CD14-positive monocyte (primary cell): ENCODE results near the gene MOXD1. TPM values are rescaled to one million over a fixed set of nuclear protein-coding genes. Genes with fewer than 3 reads are reported as not detected.

Experiments
- DNase-seq, 3 donors: peaks; one replicate each; pipeline ENCODE4 v3.0.0-alpha.2; 2011 to 2022
- H2AFZ ChIP-seq: 2 replicates; pipeline ENCODE4 v1.6.0; 2012; ENCODE audit warnings: mild to moderate bottlenecking, low read depth, low read length, inconsistent platforms; ENCODE audit not compliant: insufficient read depth, poor library complexity, severe bottlenecking
- H3K27ac ChIP-seq, 2 donors: 1 replicate in 1 of 2; 2 replicates in 1 of 2; pipeline ENCODE4 v1.5.1; 2012 to 2013; ENCODE audit warnings: low read length in 2 of 2, control low read depth in 1 of 2, inconsistent platforms in 1 of 2, low read depth in 1 of 2, mild to moderate bottlenecking in 1 of 2
- H3K27me3 ChIP-seq, 2 donors: one replicate each; pipeline versions ENCODE4 v1.6.0 to v1.6.1; 2011 to 2013; ENCODE audit warnings: low read length in 2 of 2; ENCODE audit not compliant: control insufficient read depth in 2 of 2, insufficient read depth in 2 of 2
- H3K36me3 ChIP-seq, 2 donors: replicated peaks in 1 of 2; 1 replicate in 1 of 2; 2 replicates in 1 of 2; pipeline versions ENCODE4 v1.5.1 to v1.6.1; 2012 to 2013; ENCODE audit warnings: low read length in 2 of 2, control low read depth in 1 of 2, inconsistent platforms in 1 of 2, mild to moderate bottlenecking in 1 of 2; ENCODE audit not compliant: insufficient read depth in 2 of 2, control insufficient read depth in 1 of 2
- H3K4me1 ChIP-seq, 2 donors: 1 replicate in 1 of 2; 2 replicates in 1 of 2; pipeline versions ENCODE4 v1.5.1 to v1.6.1; 2012 to 2013; ENCODE audit warnings: low read length in 2 of 2, control low read depth in 1 of 2, inconsistent platforms in 1 of 2, mild to moderate bottlenecking in 1 of 2, moderate library complexity in 1 of 2; ENCODE audit not compliant: insufficient read depth in 2 of 2, control insufficient read depth in 1 of 2
- H3K4me2 ChIP-seq: replicated peaks from 2 replicates; pipeline ENCODE3; 2012; ENCODE audit warnings: low read length, moderate library complexity, mild to moderate bottlenecking; ENCODE audit not compliant: poor library complexity, severe bottlenecking; ENCODE audit errors: extremely low read depth
- H3K4me3 ChIP-seq, 3 experiments: fragments of 200-600 bp in 1 of 3; sonication (generic) in 1 of 3; replicated peaks in 1 of 3; 1 replicate in 2 of 3; 2 replicates in 1 of 3; pipeline ENCODE4 v1.5.1; 2011 to 2013; ENCODE audit warnings: low read length in 3 of 3, mild to moderate bottlenecking in 3 of 3, control low read depth in 2 of 3, low read depth in 2 of 3, inconsistent platforms in 1 of 3, moderate library complexity in 1 of 3
- H3K79me2 ChIP-seq: 2 replicates; pipeline ENCODE4 v1.6.0; 2012; ENCODE audit warnings: mild to moderate bottlenecking, control low read depth, inconsistent platforms, low read length, moderate library complexity; ENCODE audit not compliant: insufficient read depth
- H3K9ac ChIP-seq: 2 replicates; pipeline ENCODE4 v1.6.0; 2017; ENCODE audit warnings: low read length, mild to moderate bottlenecking; ENCODE audit not compliant: insufficient read depth, poor library complexity, severe bottlenecking
- H3K9me3 ChIP-seq, 2 donors: replicated peaks in 1 of 2; 1 replicate in 1 of 2; 2 replicates in 1 of 2; pipeline versions ENCODE4 v1.5.1 to v1.6.1; 2012 to 2013; ENCODE audit warnings: low read length in 2 of 2, control low read depth in 1 of 2; ENCODE audit not compliant: control insufficient read depth in 1 of 2, insufficient read depth in 1 of 2
- H4K20me1 ChIP-seq: 2 replicates; pipeline ENCODE4 v1.6.0; 2012; ENCODE audit warnings: mild to moderate bottlenecking, low read length, control low read depth, moderate library complexity; ENCODE audit not compliant: insufficient read depth
- H3K27ac Mint-ChIP-seq, 7 donors: one replicate each; pipeline ENCODE4 v1.8.0; 2020; ENCODE audit warnings: mild to moderate bottlenecking in 7 of 7, mixed read lengths in 7 of 7, moderate library complexity in 6 of 7, inconsistent platforms in 2 of 7
- H3K27me3 Mint-ChIP-seq, 3 donors: one replicate each; pipeline ENCODE4 v1.8.0; 2021 to 2022; ENCODE audit warnings: low read depth in 3 of 3, mild to moderate bottlenecking in 3 of 3, mixed read lengths in 3 of 3, moderate library complexity in 3 of 3, inconsistent platforms in 1 of 3
- H3K36me3 Mint-ChIP-seq, 2 donors: one replicate each; pipeline ENCODE4 v1.8.0; 2020; ENCODE audit warnings: mixed read lengths in 2 of 2, inconsistent platforms in 1 of 2, mild to moderate bottlenecking in 1 of 2
- H3K4me1 Mint-ChIP-seq: one replicate; pipeline ENCODE4 v1.8.0; 2020; ENCODE audit warnings: mild to moderate bottlenecking, mixed read lengths
- H3K4me3 Mint-ChIP-seq, 2 donors: one replicate each; pipeline ENCODE4 v1.8.0; 2020; ENCODE audit warnings: mild to moderate bottlenecking in 2 of 2, mixed read lengths in 2 of 2, moderate library complexity in 1 of 2
- H3K9me3 Mint-ChIP-seq, 7 donors: one replicate each; pipeline ENCODE4 v1.8.0; 2020 to 2022; ENCODE audit warnings: mixed read lengths in 7 of 7, mild to moderate bottlenecking in 6 of 7, moderate library complexity in 6 of 7, inconsistent platforms in 2 of 7
- CTCF ChIP-seq: fragments of 200-600 bp; IDR thresholded peaks from one replicate; pipeline ENCODE4 v1.8.0; 2022; ENCODE audit warnings: antibody characterized with exemption, mild to moderate bottlenecking
- WGBS: methylation state at CpG from one replicate; pipeline ENCODE4 v1.1.5; 2013; ENCODE audit warnings: missing lambda C conversion rate; ENCODE audit not compliant: insufficient coverage; 5-methylcytosine and 5-hydroxymethylcytosine counted together
- intact Hi-C, 2 donors: fragments of 100-400 bp; cut with micrococcal nuclease; formaldehyde crosslinking; loops; one replicate each; pipeline versions ENCODE4 v1.15.0 to v1.15.1; 2023
- polyA plus RNA-seq, 3 donors: library from polyadenylated mRNA; depleted of rRNA in 1 of 3; unstranded in 2 of 3; stranded (reverse) in 1 of 3; fragments of 300-500 nt in 2 of 3; fragments of >200 nt in 1 of 3; fragmentation: Illumina TruSeq in 2 of 3; gene quantifications; 1 replicate in 2 of 3; 2 replicates in 1 of 3; pipeline ENCODE4 v1.2.3, GENCODE V29; 2012 to 2021

Gene MOXD1
- polyA plus RNA-seq, 3 donors: not detected

- H3K27ac Mint-ChIP-seq: no peak overlapping the region
- H3K9me3 Mint-ChIP-seq: peaks cover 12 to 24% (median 18%) of the 10 kb centered on the region in 7 donors
- Histone ChIP-seq H3K9me3 (peaks cover 0 to 8% of the 10 kb centered on the region in 2 donors), H3K27me3 (peaks cover 12 to 29% of the 10 kb centered on the region in 2 donors), H3K79me2 (no peaks in the 10 kb centered on the region), H3K4me1 (no peaks in the 10 kb centered on the region), H3K36me3 (no peaks in the 10 kb centered on the region), H2AFZ (no peak overlapping the region), H3K9ac (no peak overlapping the region), H3K4me2 (no peak overlapping the region), H4K20me1 (no peaks in the 10 kb centered on the region), H3K4me3 (no peak overlapping the region), H3K27ac (no peak overlapping the region)
- no peaks in the 10 kb centered on the region for H3K36me3 Mint-ChIP-seq
- intact Hi-C loops: no loop called here
- peaks cover 17 to 43% (median 26%) of the 10 kb centered on the region in 3 donors for H3K27me3 Mint-ChIP-seq
- no peaks in the 10 kb centered on the region for H3K4me1 Mint-ChIP-seq
- H3K4me3 Mint-ChIP-seq: no peak overlapping the region
- no CpG with 5 or more reads among the region's 2 CpGs for WGBS
- TF ChIP-seq CTCF: no peak
- DNase-seq: no peak
Measured at GRCh38 chr6:132395015-132395597, 6.2 kb downstream of the MOXD1 start.

DNA sequence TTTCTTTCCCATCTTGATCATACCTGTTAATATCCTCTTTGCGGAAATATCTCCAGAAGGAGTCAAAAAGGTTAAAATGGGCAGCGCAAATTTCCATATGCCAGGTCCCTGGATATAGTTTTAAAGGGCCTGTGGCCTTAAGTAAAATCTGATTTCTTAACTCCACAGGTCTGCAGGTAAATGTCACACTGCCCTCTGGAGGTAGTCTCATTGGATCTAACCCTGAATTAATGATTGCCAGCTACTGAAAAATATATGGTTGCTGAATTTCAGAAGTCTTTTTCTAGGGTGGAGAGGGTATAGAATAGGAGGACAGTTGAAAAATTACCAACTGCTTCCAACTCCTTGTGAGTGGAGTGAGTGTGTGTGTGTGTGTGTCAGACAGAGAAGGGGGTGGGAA, 8.5 kb downstream of the MOXD1 start:
- H3K9me3 Mint-ChIP-seq: peaks cover 12 to 24% (median 18%) of the 10 kb centered on the region in 7 donors
- no peaks in the 10 kb centered on the region for H3K4me1 Mint-ChIP-seq
- H3K9ac ChIP-seq: no peak overlapping the region
- H4K20me1 ChIP-seq: no peaks in the 10 kb centered on the region
- peaks cover 0 to 7% of the 10 kb centered on the region in 2 donors for H3K27me3 ChIP-seq
- H3K4me3 Mint-ChIP-seq: no peak overlapping the region
- H3K79me2 ChIP-seq: no peaks in the 10 kb centered on the region
- no peaks in the 10 kb centered on the region for H3K36me3 ChIP-seq
- H3K27me3 Mint-ChIP-seq: peaks cover 6 to 27% (median 13%) of the 10 kb centered on the region in 3 donors
- peaks cover 0 to 8% of the 10 kb centered on the region in 2 donors for H3K9me3 ChIP-seq
- no peak overlapping the region for H3K27ac Mint-ChIP-seq
- no peak overlapping the region for H3K4me2 ChIP-seq
- intact Hi-C loops: no loop called here
- H3K4me1 ChIP-seq: no peaks in the 10 kb centered on the region
- WGBS: no CpG with 5 or more reads among the region's 2 CpGs
- no peak overlapping the region for H3K4me3 ChIP-seq
- DNase-seq: no peak
- H3K27ac ChIP-seq: no peak overlapping the region
- H2AFZ ChIP-seq: no peak overlapping the region
- no peaks in the 10 kb centered on the region for H3K36me3 Mint-ChIP-seq
- no peak for TF ChIP-seq CTCF
